SH-SY5Y (cell line): ENCODE results near the gene ARMS2.

Experiments used
- GATA2 ChIP-seq: IDR thresholded peaks from 2 replicates; pipeline ENCODE4 v1.6.1; 2011; ENCODE audit warnings: mild to moderate bottlenecking, low read depth, low read length
- GATA3 ChIP-seq: IDR thresholded peaks from 2 replicates; pipeline ENCODE4 v1.6.1; 2011; ENCODE audit warnings: low read depth, mild to moderate bottlenecking, low read length, moderate library complexity

- no peak for TF ChIP-seq GATA3
- no peak for TF ChIP-seq GATA2
These were observed 27.6 kb upstream of the ARMS2 start for GRCh38 chr10:122426829-122427228.
